SK-N-SH (cell line): ENCODE data around the gene C10orf143. TPM values are rescaled to one million over a fixed set of nuclear protein-coding genes. Genes with fewer than 3 reads are reported as not detected.

Source experiments
- CTCF ChIA-PET: fragments of 300-600, 350-600 bp; formaldehyde crosslinking; extraction: SDS; loops from one replicate; lab custom pipeline; 2021; lab: Yijun Ruan, JAX
- POLR2A ChIA-PET: fragments of 350-600 bp; sonication (Branson Sonifier 250); formaldehyde crosslinking; extraction: SDS; loops from one replicate; lab custom pipeline; 2020; ENCODE audit warnings: antibody characterized with exemption, inconsistent platforms; lab: Yijun Ruan, JAX
- DNase-seq: peaks from one replicate; pipeline ENCODE4 v3.0.0; 2012
- H2AFZ ChIP-seq: fragments of 200-600 bp; sonication (generic); 2 replicates; pipeline ENCODE4 v1.8.1; 2016; ENCODE audit warnings: antibody characterized with exemption, mild to moderate bottlenecking, low read depth
- H3F3A ChIP-seq: fragments of 200-600 bp; sonication (generic); replicated peaks from 2 replicates; pipeline ENCODE3; 2016; ENCODE audit warnings: antibody characterized with exemption, mild to moderate bottlenecking; ENCODE audit not compliant: insufficient read depth
- H3K27ac ChIP-seq, 2 experiments: fragments of 200-500 bp in 1 of 2; fragments of 200-600 bp in 1 of 2; sonication (Bioruptor generic) in 1 of 2; sonication (generic), shearing (Covaris generic) in 1 of 2; 2 replicates each; pipeline versions ENCODE4 v1.5.1 to v1.6.1; 2014 to 2016; ENCODE audit warnings: low read depth in 2 of 2, inconsistent platforms in 1 of 2, low read length in 1 of 2, mild to moderate bottlenecking in 1 of 2, mixed read lengths in 1 of 2
- H3K27me3 ChIP-seq: fragments of 200-600 bp; sonication (generic), shearing (Covaris generic); 2 replicates; pipeline ENCODE4 v1.6.1; 2016; ENCODE audit warnings: mixed run types; ENCODE audit not compliant: insufficient read depth
- H3K36me3 ChIP-seq, 2 experiments: fragments of 200-500 bp in 1 of 2; fragments of 200-600 bp in 1 of 2; sonication (Bioruptor generic) in 1 of 2; sonication (generic) in 1 of 2; replicated peaks in 1 of 2; 2 replicates each; pipeline versions ENCODE3 to v1.5.1; 2014 to 2016; ENCODE audit warnings: low read length in 1 of 2, mild to moderate bottlenecking in 1 of 2; ENCODE audit not compliant: insufficient read depth in 2 of 2, control insufficient read depth in 1 of 2
- H3K4me1 ChIP-seq, 2 experiments: fragments of 200-500 bp in 1 of 2; fragments of 200-600 bp in 1 of 2; sonication (Bioruptor generic) in 1 of 2; sonication (generic), shearing (Covaris generic) in 1 of 2; 2 replicates each; pipeline versions ENCODE4 v1.5.1 to v1.6.1; 2014 to 2016; ENCODE audit warnings: low read depth in 1 of 2, low read length in 1 of 2, mixed run types in 1 of 2; ENCODE audit not compliant: insufficient read depth in 2 of 2, control insufficient read depth in 1 of 2
- H3K4me2 ChIP-seq: fragments of 200-600 bp; sonication (generic), shearing (Covaris generic); 2 replicates; pipeline ENCODE4 v1.6.1; 2017; ENCODE audit warnings: mixed run types
- H3K4me3 ChIP-seq, 2 experiments: fragments of 200-500 bp in 1 of 2; fragments of 200-600 bp in 1 of 2; sonication (Bioruptor generic) in 1 of 2; sonication (generic), shearing (Covaris generic) in 1 of 2; 2 replicates each; pipeline versions ENCODE4 v1.5.1 to v1.8.1; 2014 to 2016; ENCODE audit warnings: low read depth in 2 of 2, inconsistent platforms in 1 of 2, low read length in 1 of 2, mild to moderate bottlenecking in 1 of 2, mixed read lengths in 1 of 2, moderate library complexity in 1 of 2
- H3K79me2 ChIP-seq: fragments of 200-600 bp; sonication (generic); 2 replicates; pipeline ENCODE4 v1.8.1; 2017; ENCODE audit warnings: mild to moderate bottlenecking; ENCODE audit not compliant: insufficient read depth
- H3K9ac ChIP-seq: fragments of 200-600 bp; sonication (generic); 2 replicates; pipeline ENCODE4 v1.6.1; 2017; ENCODE audit warnings: mixed run types
- H3K9me2 ChIP-seq: fragments of 200-600 bp; sonication (generic); 2 replicates; pipeline ENCODE4 v1.6.1; 2017; ENCODE audit warnings: mixed run types
- H3K9me3 ChIP-seq: fragments of 200-600 bp; sonication (generic); 2 replicates; pipeline ENCODE4 v1.6.1; 2017; ENCODE audit warnings: mixed run types, mild to moderate bottlenecking, moderate library complexity
- H4K20me1 ChIP-seq: fragments of 200-600 bp; sonication (generic); 2 replicates; pipeline ENCODE4 v1.6.1; 2017; ENCODE audit warnings: mild to moderate bottlenecking, mixed run types; ENCODE audit not compliant: insufficient read depth
- CHD2 ChIP-seq: fragments of 150-350 bp; IDR thresholded peaks from 2 replicates; pipeline ENCODE4 v1.6.1; 2018; ENCODE audit warnings: low read length; ENCODE audit not compliant: partially characterized antibody
- CTCF ChIP-seq: fragments of 200-600 bp; sonication (generic); IDR thresholded peaks from 2 replicates; pipeline ENCODE4 v1.6.1; 2017; ENCODE audit warnings: antibody characterized with exemption, mild to moderate bottlenecking, moderate library complexity
- ELF1 ChIP-seq: IDR thresholded peaks from 2 replicates; pipeline ENCODE4 v1.4.0; 2012
- EP300 ChIP-seq, 2 experiments: IDR thresholded peaks; 2 replicates each; pipeline versions ENCODE4 v1.4.0 to v1.6.1; 2012; ENCODE audit warnings: borderline replicate concordance in 1 of 2, low read depth in 1 of 2, low read length in 1 of 2
- EZH2phosphoT487 ChIP-seq: fragments of 200-600 bp; sonication (generic); IDR thresholded peaks from 2 replicates; pipeline ENCODE4 v1.6.1; 2017; ENCODE audit warnings: low read depth, mixed run types, mild to moderate bottlenecking, antibody characterized with exemption, moderate library complexity, borderline replicate concordance
- FOXM1 ChIP-seq: IDR thresholded peaks from 2 replicates; pipeline ENCODE4 v1.4.0; 2012; ENCODE audit warnings: low read depth, mild to moderate bottlenecking
- JUND ChIP-seq: IDR thresholded peaks from 2 replicates; pipeline ENCODE4 v1.4.0; 2012
- MAX ChIP-seq: IDR thresholded peaks from 2 replicates; pipeline ENCODE4 v1.4.0; 2012; ENCODE audit warnings: low read depth
- MEF2A ChIP-seq: IDR thresholded peaks from 2 replicates; pipeline ENCODE4 v1.4.0; 2012; ENCODE audit warnings: low read depth, borderline replicate concordance
- MXI1 ChIP-seq: IDR thresholded peaks from 2 replicates; pipeline ENCODE4 v1.6.1; 2012; ENCODE audit warnings: mild to moderate bottlenecking, low read depth, low read length, improper control_type of control experiment
- PBX3 ChIP-seq: IDR thresholded peaks from 2 replicates; pipeline ENCODE4; 2012
- RCOR1 ChIP-seq: fragments of 150-350 bp; IDR thresholded peaks from 2 replicates; pipeline ENCODE4 v1.6.1; 2017; ENCODE audit warnings: antibody characterized with exemption, low read length
- SIN3A ChIP-seq: IDR thresholded peaks from 2 replicates; pipeline ENCODE4 v1.6.1; 2012; ENCODE audit warnings: low read depth, mild to moderate bottlenecking, low read length, moderate library complexity, borderline replicate concordance
- SMC3 ChIP-seq: IDR thresholded peaks from 2 replicates; pipeline ENCODE4 v1.6.1; 2012; ENCODE audit warnings: low read depth, low read length, improper control_type of control experiment
- USF2 ChIP-seq: fragments of 150-350 bp; IDR thresholded peaks from 2 replicates; pipeline ENCODE4 v1.6.1; 2017; ENCODE audit warnings: antibody characterized with exemption, low read length, low read depth, borderline replicate concordance
- YY1 ChIP-seq: IDR thresholded peaks from 2 replicates; pipeline ENCODE4 v1.4.0; 2012; ENCODE audit warnings: low read depth, mild to moderate bottlenecking
- WGBS: methylation state at CpG from one replicate; pipeline ENCODE4 v1.1.6; 2017; ENCODE audit warnings: low lambda C conversion rate; 5-methylcytosine and 5-hydroxymethylcytosine counted together
- polyA plus RNA-seq, 3 experiments: library from polyadenylated mRNA; depleted of rRNA; stranded (reverse); fragments of >200 nt; gene quantifications; 2 replicates each; pipeline ENCODE4 v1.2.3, GENCODE V29; 2012
- TF ChIP-seq, protein P1 (sequence below): fragments of 150-350 bp; IDR thresholded peaks from 2 replicates; pipeline ENCODE4 v1.6.1; 2016; ENCODE audit warnings: mild to moderate bottlenecking, low read depth, low read length

Gene C10orf143
- polyA plus RNA-seq, 1 of the 3 experiments (the other 2 are of a cell fraction), result 2.2 TPM

DNA sequence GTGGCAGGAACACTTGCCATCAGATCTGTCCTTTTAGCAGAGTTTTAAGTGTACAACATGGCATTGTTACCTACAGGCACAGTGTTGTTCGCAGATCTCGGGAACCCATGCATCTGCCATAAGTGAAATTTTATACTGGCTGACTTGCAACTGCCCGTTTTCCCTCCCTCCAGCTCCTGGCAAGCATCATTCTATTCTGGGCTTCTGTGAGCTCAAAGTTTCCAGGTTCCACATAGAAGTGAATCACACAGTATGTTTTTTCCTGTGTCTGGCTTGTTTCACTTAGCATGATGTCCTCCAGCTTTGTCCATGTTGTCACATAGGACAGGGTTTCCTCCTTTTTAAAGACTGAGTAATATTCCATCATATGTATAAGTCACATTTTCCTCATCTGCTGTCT is 56.6 kb downstream of the C10orf143 start:
- no peak for TF ChIP-seq CTCF
- TF ChIP-seq EZH2phosphoT487, result no peak
- TF ChIP-seq ELF1, result no peak
- no peak for TF ChIP-seq CHD2
- no peak for TF ChIP-seq FOXM1
- TF ChIP-seq JUND, result no peak
- TF ChIP-seq SMC3, result no peak
- TF ChIP-seq MXI1, result no peak
- TF ChIP-seq RCOR1, result no peak
- no peak for TF ChIP-seq EP300 (IDR thresholded peaks at IDR 0.05; ENCODE audit: borderline replicate concordance in 1 of 2, low read depth in 1 of 2, low read length in 1 of 2)
- TF ChIP-seq YY1, result no peak
- TF ChIP-seq MAX, result no peak
- no peak for TF ChIP-seq PBX3
- TF ChIP-seq MEF2A, result no peak
- TF ChIP-seq SIN3A, result no peak
- TF ChIP-seq USF2, result no peak
- TF ChIP-seq, protein P1, sequence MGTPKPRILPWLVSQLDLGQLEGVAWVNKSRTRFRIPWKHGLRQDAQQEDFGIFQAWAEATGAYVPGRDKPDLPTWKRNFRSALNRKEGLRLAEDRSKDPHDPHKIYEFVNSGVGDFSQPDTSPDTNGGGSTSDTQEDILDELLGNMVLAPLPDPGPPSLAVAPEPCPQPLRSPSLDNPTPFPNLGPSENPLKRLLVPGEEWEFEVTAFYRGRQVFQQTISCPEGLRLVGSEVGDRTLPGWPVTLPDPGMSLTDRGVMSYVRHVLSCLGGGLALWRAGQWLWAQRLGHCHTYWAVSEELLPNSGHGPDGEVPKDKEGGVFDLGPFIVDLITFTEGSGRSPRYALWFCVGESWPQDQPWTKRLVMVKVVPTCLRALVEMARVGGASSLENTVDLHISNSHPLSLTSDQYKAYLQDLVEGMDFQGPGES, result no peak
- Histone ChIP-seq H3F3A (no peaks in the 10 kb centered on the region), H4K20me1 (no peaks in the 10 kb centered on the region), H3K27ac (no peak overlapping the region), H3K4me3 (no peak overlapping the region), H3K79me2 (no peaks in the 10 kb centered on the region), H3K9me3 (no peaks in the 10 kb centered on the region), H3K27me3 (no peaks in the 10 kb centered on the region), H3K4me1 (no peaks in the 10 kb centered on the region), H3K9me2 (no peaks in the 10 kb centered on the region), H3K36me3 (no peaks in the 10 kb centered on the region), H3K4me2 (no peak overlapping the region), H3K9ac (no peak overlapping the region), H2AFZ (no peak overlapping the region)
- CTCF ChIA-PET, result no interaction called here
- no peak for DNase-seq
- 40% methylated on average over 3 of the region's 3 CpGs for WGBS
- POLR2A ChIA-PET, result no interaction called here
